T-helper 22 cell (primary cell): ENCODE measurements around the gene RNF149.

Experiments
- DNase-seq: peaks from one replicate; pipeline ENCODE4 v3.0.0-alpha.2; 2020; ENCODE audit warnings: low read depth

RNF149 gene

GRCh38 chr2:101231240-101231639, 77.3 kb downstream of the RNF149 start:
- DNase-seq = no peak

- DNase-seq = no peak
Measured at GRCh38 chr2:101230541-101231001, 77.9 kb downstream of the RNF149 start.
